Naive thymus-derived CD8-positive, alpha-beta T cell (primary cell): ENCODE results near the gene ZDHHC19. TPM values are rescaled to one million over a fixed set of nuclear protein-coding genes. Genes with fewer than 3 reads are reported as not detected.
A peak's percentile ranks its signal among the peaks of the same experiment; 100 is the strongest.
"Not testable (repeated sequence)": the region's sequence is repeated elsewhere in the genome, so short reads cannot be mapped to it uniquely, and the experiment has no call there.

Experiments used
- ATAC-seq, 2 donors: fragments of 150-1000 bp; cut with Tn5 transposase in 1 of 2; sonication (Bioruptor Pico), chemical (Tn5 transposase) in 1 of 2; 1 replicate in 1 of 2; 2 replicates in 1 of 2; pipeline ENCODE4 v1.10.0; 2021; ENCODE audit warnings: mild to moderate bottlenecking in 2 of 2, moderate library complexity in 2 of 2
- POLR2A ChIA-PET: fragments of 350-600 bp; sonication (Branson Sonifier 250); formaldehyde crosslinking; loops from one replicate; lab custom pipeline; 2021; ENCODE audit warnings: antibody characterized with exemption; lab: Charles Lee
- DNase-seq, 10 donors: peaks; one replicate each; pipeline versions ENCODE4 v3.0.0 to v3.0.0-alpha.2; 2020 to 2022
- H3K27ac Mint-ChIP-seq, 10 donors: one replicate each; pipeline ENCODE4 v1.8.0; 2020 to 2022; ENCODE audit warnings: mild to moderate bottlenecking in 10 of 10, mixed read lengths in 10 of 10, moderate library complexity in 4 of 10, inconsistent platforms in 1 of 10
- H3K27me3 Mint-ChIP-seq, 5 donors: one replicate each; pipeline ENCODE4 v1.8.0; 2021 to 2022; ENCODE audit warnings: mixed read lengths in 5 of 5
- H3K36me3 Mint-ChIP-seq, 3 donors: one replicate each; pipeline ENCODE4 v1.8.0; 2020 to 2022; ENCODE audit warnings: mixed read lengths in 3 of 3, mild to moderate bottlenecking in 2 of 3, inconsistent platforms in 1 of 3
- H3K4me1 Mint-ChIP-seq, 4 donors: one replicate each; pipeline ENCODE4 v1.8.0; 2021 to 2022; ENCODE audit warnings: mixed read lengths in 4 of 4
- H3K4me3 Mint-ChIP-seq, 10 donors: one replicate each; pipeline ENCODE4 v1.8.0; 2020 to 2022; ENCODE audit warnings: mild to moderate bottlenecking in 10 of 10, mixed read lengths in 10 of 10, moderate library complexity in 6 of 10, inconsistent platforms in 1 of 10
- H3K9me3 Mint-ChIP-seq, 9 donors: one replicate each; pipeline ENCODE4 v1.8.0; 2020 to 2022; ENCODE audit warnings: mixed read lengths in 9 of 9, mild to moderate bottlenecking in 3 of 9, inconsistent platforms in 1 of 9, moderate library complexity in 1 of 9
- polyA plus RNA-seq, 3 donors: library from polyadenylated mRNA; unstranded; fragments of 300-500 nt; fragmentation: Illumina TruSeq; gene quantifications; one replicate each; pipeline ENCODE4 v1.2.3, GENCODE V29; 2021
- total RNA-seq, 8 experiments: library from RNA in 2 of 8; stranded (reverse) in 2 of 8; gene quantifications; one replicate each; pipeline ENCODE4 v1.2.3 and lab custom pipeline; 2021 to 2026

The ZDHHC19 gene
- total RNA-seq, result not detected
- under 1 TPM in 1 of 3 donors, not detected in 2; 0.51 TPM for polyA plus RNA-seq
- 0 to 0.17 (median 0) reads per million in 6 experiments for total RNA-seq (lab: John Stamatoyannopoulos, UW)

DNA sequence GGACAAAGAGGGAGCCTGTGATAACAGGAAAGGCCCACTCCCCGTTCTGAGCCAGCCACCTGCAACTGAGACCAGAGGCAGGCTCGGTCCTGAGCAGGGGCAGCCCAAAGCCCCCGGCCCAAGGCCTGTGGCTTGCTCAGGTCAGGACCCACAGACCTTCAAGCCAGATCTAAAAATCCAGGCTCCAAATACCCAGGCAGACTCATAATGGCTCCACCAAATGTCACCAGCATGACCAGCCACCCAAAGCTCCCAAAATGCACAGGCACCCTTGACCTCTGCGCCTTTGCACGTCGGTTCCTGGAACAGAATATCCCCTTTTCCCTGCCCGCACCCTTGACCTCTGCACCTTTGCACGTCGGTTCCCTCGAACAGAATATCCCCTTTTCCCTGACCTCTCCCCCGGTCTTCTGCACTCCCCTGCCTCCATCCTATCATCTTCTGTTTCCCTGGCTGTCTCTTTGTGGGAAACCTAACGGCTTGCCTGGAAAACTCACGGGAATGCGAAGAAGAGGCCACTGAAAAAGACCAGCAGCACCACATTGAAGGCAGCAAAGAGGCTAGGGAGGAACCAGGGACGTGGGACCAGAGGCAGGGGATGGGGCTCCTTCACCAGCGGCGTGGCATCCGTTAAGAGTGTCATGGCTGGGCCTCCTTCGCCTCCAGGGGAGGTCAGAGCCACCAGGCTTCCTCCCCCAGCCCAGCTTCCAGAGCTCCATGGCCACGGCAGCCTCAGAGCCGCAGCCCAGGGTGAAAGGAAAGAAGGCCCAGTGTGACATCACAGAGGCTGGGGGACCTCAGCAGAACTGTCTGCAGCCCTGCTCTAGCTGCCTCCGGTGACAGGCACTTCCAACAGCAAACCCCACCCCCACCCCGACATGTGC is at the start of gene ZDHHC19:
TSS of gene ZDHHC19 (minus strand) at position 728 of the 884 bp plus-strand sequence. CDS start at position 643, 85 bp downstream.
- peak within 1 kb of the TSS in 3 of 10 donors; percentile 2 to 37 (median 8) for H3K27ac Mint-ChIP-seq
- POLR2A ChIA-PET, result no interaction called here
- H3K4me1 Mint-ChIP-seq, result peaks cover 3 to 14% (median 9%) of the 10 kb centered on the region in 4 donors
- ATAC-seq (no peak), DNase-seq (no peak)
- H3K36me3 Mint-ChIP-seq, result no peaks in the 10 kb centered on the region
- no peaks in the 10 kb centered on the region for H3K27me3 Mint-ChIP-seq
- H3K9me3 Mint-ChIP-seq, result no peaks in the 10 kb centered on the region
- no peak within 1 kb of the TSS for H3K4me3 Mint-ChIP-seq

GRCh38 chr3:196260784-196261183 is 49.6 kb upstream of the ZDHHC19 start:
- peaks cover 4 to 66% (median 11%) of the 10 kb centered on the region in 3 donors for H3K36me3 Mint-ChIP-seq
- no peaks in the 10 kb centered on the region for H3K27me3 Mint-ChIP-seq
- peak overlapping the region in 1 of 10 donors; percentile 31 for H3K27ac Mint-ChIP-seq

DNA sequence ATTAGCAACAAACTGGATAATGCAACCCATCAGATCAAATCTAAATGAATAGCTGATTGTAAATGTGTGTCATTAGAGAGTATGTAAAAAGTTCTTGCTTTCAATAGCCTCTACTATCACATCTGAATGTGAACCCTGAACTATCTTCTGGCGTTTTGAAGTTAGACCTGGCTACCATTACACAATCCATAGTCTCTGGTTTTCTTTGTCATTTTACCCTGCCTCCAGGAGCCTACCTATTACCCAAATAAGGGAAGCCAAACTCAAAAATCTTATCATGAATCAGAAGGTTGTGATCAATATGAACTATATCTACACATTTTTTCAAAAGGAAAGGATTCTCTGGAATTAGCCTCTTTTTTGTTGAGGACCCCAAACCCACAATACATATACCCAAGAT is 44.6 kb upstream of the ZDHHC19 start:
- H3K36me3 Mint-ChIP-seq, result peaks cover under 1 to 34% (median 3%) of the 10 kb centered on the region in 3 donors
- no peak for ATAC-seq
- peaks cover 0 to under 1% (median 0%) of the 10 kb centered on the region in 9 donors for H3K9me3 Mint-ChIP-seq
- POLR2A ChIA-PET, result no interaction called here
- H3K27me3 Mint-ChIP-seq, result no peaks in the 10 kb centered on the region
- H3K27ac Mint-ChIP-seq, result peak overlapping the region in 4 of 10 donors; percentile 21 to 54 (median 28)
- H3K4me3 Mint-ChIP-seq, result no peak overlapping the region
- peaks cover 0 to 5% (median 3%) of the 10 kb centered on the region in 4 donors for H3K4me1 Mint-ChIP-seq
- DNase-seq, result no peak

More at GRCh38 chr3:196260784-196261183, 49.6 kb upstream of the ZDHHC19 start:
- no peak overlapping the region for H3K4me3 Mint-ChIP-seq
- DNase-seq (no peak), ATAC-seq (no peak)
- POLR2A ChIA-PET, result interaction anchor here (0.5 kb wide), 1 partner anchor 176 kb away, joined by 3 read pairs; no protein-coding TSS in a partner anchor
- H3K4me1 Mint-ChIP-seq, result peaks cover 0 to 4% (median under 1%) of the 10 kb centered on the region in 4 donors
- peaks cover 0 to 4% (median 0%) of the 10 kb centered on the region in 9 donors for H3K9me3 Mint-ChIP-seq

GRCh38 chr3:196254376-196255283 is 43.4 kb upstream of the ZDHHC19 start:
- POLR2A ChIA-PET, result no interaction called here
- peaks cover 0 to 5% (median 3%) of the 10 kb centered on the region in 4 donors for H3K4me1 Mint-ChIP-seq
- H3K27me3 Mint-ChIP-seq, result no peaks in the 10 kb centered on the region
- DNase-seq (no peak), ATAC-seq (no peak)
- H3K36me3 Mint-ChIP-seq, result peaks cover 0 to 31% (median 0%) of the 10 kb centered on the region in 3 donors
- H3K4me3 Mint-ChIP-seq, result no peak overlapping the region
- H3K27ac Mint-ChIP-seq, result peak overlapping the region in 4 of 10 donors; percentile 17 to 73 (median 37)
- no peaks in the 10 kb centered on the region for H3K9me3 Mint-ChIP-seq

DNA sequence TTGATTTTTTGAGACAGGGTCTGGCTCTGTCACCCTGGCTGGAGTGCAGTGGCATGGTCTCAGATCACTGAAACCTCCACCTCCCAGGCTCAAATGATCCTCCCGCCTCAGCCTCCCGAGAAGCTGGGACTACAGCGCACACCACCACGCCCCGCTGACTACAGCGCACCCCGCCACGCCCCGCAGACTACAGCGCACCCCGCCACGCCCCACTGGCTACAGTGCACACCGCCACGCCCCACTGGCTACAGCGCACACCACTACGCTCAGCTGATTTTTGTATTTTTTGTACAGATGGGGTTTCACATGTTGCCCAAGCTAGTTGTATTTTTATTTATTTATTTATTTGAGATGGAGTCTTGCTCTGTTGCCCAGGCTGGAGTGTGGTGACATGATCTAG is 40.7 kb upstream of the ZDHHC19 start:
- H3K4me3 Mint-ChIP-seq, result no peak overlapping the region

DNA sequence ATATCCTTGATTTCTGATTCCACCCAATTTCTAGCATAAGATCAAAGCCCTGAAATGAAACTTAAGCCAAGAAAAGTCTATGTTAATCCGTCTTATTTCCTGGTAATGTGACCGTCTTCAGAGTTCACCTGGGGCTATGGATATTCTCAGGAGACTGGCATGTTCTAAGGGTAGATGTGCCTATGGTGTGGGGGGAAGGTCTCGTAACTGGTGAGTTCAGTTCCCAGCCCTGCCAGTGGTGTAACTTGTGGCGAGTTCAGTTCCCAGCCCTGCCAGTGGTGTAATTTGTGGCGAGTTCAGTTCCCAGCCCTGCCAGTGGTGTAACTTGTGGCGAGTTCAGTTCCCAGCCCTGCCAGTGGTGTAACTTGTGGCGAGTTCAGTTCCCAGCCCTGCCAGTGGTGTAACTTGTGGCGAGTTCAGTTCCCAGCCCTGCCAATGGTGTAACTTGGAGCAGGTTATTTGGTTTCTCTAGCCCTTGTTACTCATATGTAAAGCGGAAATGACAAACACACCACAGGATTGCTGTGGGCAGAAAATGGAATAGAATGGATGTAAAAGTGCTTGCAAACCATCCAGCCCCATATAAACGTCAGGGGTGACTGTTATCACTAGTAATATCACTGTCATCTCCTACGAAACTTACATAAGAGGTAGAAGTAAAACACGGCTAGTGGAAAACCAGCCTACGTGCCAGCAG is 35.6 kb upstream of the ZDHHC19 start:
- DNase-seq, result no peak
- H3K27ac Mint-ChIP-seq, result no peak overlapping the region

More for the DNA sequence above, 40.7 kb upstream of the ZDHHC19 start:
- Mint-ChIP-seq H3K4me1 (peaks cover 0 to 4% (median 2%) of the 10 kb centered on the region in 4 donors), H3K36me3 (peaks cover 0 to 37% (median 2%) of the 10 kb centered on the region in 3 donors), H3K9me3 (no peaks in the 10 kb centered on the region), H3K27me3 (no peaks in the 10 kb centered on the region), H3K27ac (no peak overlapping the region)
- ATAC-seq (no peak), DNase-seq (no peak)
- POLR2A ChIA-PET, result no interaction called here

DNA sequence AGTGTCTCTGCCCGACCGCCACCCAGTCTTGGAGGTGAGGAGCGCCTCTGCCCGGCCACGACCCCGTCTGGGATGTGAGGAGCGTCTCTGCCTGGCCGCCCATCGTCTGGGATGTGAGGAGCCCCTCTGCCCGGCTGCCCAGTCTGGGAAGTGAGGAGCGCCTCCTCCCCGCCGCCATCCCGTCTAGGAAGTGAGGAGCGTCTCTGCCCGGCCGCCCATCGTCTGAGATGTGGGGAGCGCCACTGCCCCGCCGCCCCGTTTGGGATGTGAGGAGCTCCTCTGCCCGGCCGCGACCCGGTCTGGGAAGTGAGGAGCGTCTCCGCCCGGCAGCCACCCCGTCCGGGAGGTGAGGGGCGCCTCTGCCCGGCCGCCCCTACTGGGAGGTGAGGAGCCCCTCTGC is 33.0 kb upstream of the ZDHHC19 start:
- H3K9me3 Mint-ChIP-seq, H3K27ac Mint-ChIP-seq, H3K4me1 Mint-ChIP-seq, ATAC-seq, POLR2A ChIA-PET, H3K27me3 Mint-ChIP-seq, DNase-seq, H3K4me3 Mint-ChIP-seq: not testable (repeated sequence)
- H3K36me3 Mint-ChIP-seq, result peaks cover 0 to 72% (median 13%) of the 10 kb centered on the region in 3 donors

More for the DNA sequence above, 35.6 kb upstream of the ZDHHC19 start:
- Mint-ChIP-seq H3K36me3 (peaks cover 0 to 52% (median 5%) of the 10 kb centered on the region in 3 donors), H3K4me1 (no peaks in the 10 kb centered on the region), H3K9me3 (no peaks in the 10 kb centered on the region), H3K4me3 (no peak overlapping the region), H3K27me3 (no peaks in the 10 kb centered on the region)
- no peak for ATAC-seq
- POLR2A ChIA-PET, result no interaction called here

DNA sequence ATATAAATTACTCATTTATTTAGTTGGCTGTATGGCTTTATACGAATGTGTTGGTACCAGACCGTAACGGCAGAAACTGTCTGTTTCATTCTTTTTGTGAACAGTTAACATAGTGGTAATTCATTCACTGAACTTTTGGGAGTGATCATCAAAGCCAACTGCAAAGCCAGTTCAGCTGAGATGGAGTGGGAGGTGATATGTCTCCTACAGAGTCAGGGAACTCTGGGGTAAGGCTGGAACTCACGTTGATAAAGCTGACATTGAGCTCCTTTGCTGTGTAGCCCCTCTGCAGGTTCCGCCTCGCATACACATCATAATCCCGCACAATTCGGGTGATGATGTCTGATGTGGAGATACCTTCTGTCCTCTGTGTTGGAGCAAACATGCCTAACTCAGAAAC is 30.5 kb upstream of the ZDHHC19 start:
- DNase-seq, result no peak
- H3K9me3 Mint-ChIP-seq, result no peaks in the 10 kb centered on the region
- POLR2A ChIA-PET, result no interaction called here
- no peak overlapping the region for H3K4me3 Mint-ChIP-seq
- H3K4me1 Mint-ChIP-seq, result peaks cover 3 to 9% (median 7%) of the 10 kb centered on the region in 4 donors
- no peak for ATAC-seq
- H3K36me3 Mint-ChIP-seq, result peaks cover 0 to 72% (median 11%) of the 10 kb centered on the region in 3 donors
- no peaks in the 10 kb centered on the region for H3K27me3 Mint-ChIP-seq
- H3K27ac Mint-ChIP-seq, result no peak overlapping the region

DNA sequence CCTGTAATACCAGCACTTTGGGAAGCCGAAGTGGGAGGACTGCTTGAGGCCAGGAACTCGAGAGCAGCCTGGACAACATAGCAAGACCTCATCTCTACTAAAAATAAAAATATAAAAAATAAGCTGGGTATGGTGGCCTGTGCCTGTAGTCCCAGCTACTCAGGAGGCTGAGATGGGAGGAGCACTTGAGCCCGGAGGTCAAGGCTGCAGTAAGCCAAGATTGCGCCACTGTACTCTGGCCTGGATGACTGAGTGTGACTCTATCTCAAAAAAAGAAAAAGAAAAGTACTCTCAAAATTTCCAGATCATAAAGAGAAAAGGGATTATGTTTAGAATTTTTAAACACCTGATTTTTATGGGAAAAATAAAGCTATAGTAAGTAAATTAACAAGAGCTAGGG is 29.2 kb upstream of the ZDHHC19 start:
- POLR2A ChIA-PET, result no interaction called here
- Mint-ChIP-seq H3K4me1 (peaks cover 3 to 11% (median 9%) of the 10 kb centered on the region in 4 donors), H3K27me3 (no peaks in the 10 kb centered on the region), H3K36me3 (peaks cover 0 to 62% (median 8%) of the 10 kb centered on the region in 3 donors), H3K9me3 (no peaks in the 10 kb centered on the region), H3K4me3 (no peak overlapping the region), H3K27ac (no peak overlapping the region)
- DNase-seq, result no peak
- no peak for ATAC-seq

DNA sequence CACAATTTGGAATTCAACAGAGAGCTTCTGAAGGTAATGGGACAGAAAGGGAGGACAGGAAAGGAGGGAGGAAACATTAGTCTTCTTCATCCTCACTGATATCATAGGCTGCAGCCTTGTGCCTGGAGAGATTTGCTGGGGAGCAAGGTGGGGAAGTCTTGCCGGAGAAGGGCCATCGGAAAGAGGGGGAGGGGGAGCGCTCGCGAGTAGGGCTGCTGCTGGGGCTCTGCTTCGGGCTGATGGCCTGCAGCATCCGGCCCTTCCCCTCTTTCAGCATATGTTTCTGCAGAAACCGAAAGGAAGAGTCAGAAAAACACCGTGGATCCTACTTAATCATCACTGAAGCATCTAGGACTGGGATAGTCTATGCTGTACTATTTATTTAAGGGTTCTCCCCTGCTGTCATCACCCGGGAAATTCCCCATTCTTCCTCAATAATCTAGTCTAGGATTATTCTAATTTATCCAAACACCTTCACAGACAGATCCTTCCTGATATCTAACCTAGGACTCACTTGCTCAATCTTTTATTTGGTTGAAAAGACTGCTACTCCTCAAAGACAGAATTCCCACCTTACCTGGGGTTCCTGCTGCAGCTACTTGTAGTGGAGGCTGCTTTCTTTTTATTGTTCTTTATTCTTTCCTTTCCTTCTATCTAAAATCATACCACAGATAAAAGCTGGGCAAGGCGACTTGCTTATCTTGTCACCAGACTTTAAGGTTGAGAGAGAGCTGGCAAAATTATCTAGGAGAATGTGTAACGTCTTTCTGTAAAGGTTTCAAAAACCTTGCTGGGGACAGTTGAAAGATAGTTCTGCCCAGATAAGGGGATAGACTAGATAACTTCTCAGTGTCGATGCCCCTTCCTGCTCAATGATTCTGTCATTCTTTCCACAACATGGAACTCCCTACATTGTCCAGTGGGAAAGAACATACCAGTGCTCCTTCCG is 27.7 kb upstream of the ZDHHC19 start:
- Mint-ChIP-seq H3K36me3 (peaks cover 0 to 56% (median 8%) of the 10 kb centered on the region in 3 donors), H3K4me1 (peaks cover 3 to 11% (median 9%) of the 10 kb centered on the region in 4 donors), H3K4me3 (no peak overlapping the region), H3K9me3 (no peaks in the 10 kb centered on the region), H3K27ac (peak overlapping the region in 3 of 10 donors; percentile 12 to 47 (median 12)), H3K27me3 (no peaks in the 10 kb centered on the region)
- DNase-seq (no peak), ATAC-seq (no peak)
- POLR2A ChIA-PET, result no interaction called here

- H3K4me3 Mint-ChIP-seq, result no peak overlapping the region
- POLR2A ChIA-PET, result no interaction called here
- H3K27ac Mint-ChIP-seq, result peak overlapping the region in 7 of 10 donors; percentile 11 to 73 (median 43)
Observed at GRCh38 chr3:196237203-196237602, 26.0 kb upstream of the ZDHHC19 start.

More at GRCh38 chr3:196237203-196237602, 26.0 kb upstream of the ZDHHC19 start:
- no peaks in the 10 kb centered on the region for H3K9me3 Mint-ChIP-seq
- ATAC-seq, result peak; percentile 51 to 60
- H3K36me3 Mint-ChIP-seq, result peaks cover 0 to 47% (median 8%) of the 10 kb centered on the region in 3 donors
- peaks cover 3 to 11% (median 9%) of the 10 kb centered on the region in 4 donors for H3K4me1 Mint-ChIP-seq
- H3K27me3 Mint-ChIP-seq, result no peaks in the 10 kb centered on the region
- peak in 2 of 10 donors; percentile 12 to 35 for DNase-seq
